ENCODE data around the gene SLC25A39. TPM values are rescaled to one million over a fixed set of nuclear protein-coding genes. Genes with fewer than 3 reads are reported as not detected.
A peak's percentile ranks its signal among the peaks of the same experiment; 100 is the strongest.
"Not testable (repeated sequence)": the region's sequence is repeated elsewhere in the genome, so short reads cannot be mapped to it uniquely, and the experiment has no call there.

Gene SLC25A39
- total RNA-seq, result 10 to 100 TPM; 72.6 to 77.0 TPM

- Mint-ChIP-seq H3K27ac (peak within 1 kb of the TSS; percentile 97), H3K4me1 (peaks cover 28% of the 10 kb centered on the region), H3K9me3 (no peaks in the 10 kb centered on the region), H3K36me3 (ENCODE audit: low read depth) (peaks cover 14% of the 10 kb centered on the region), H3K4me3 (peak within 1 kb of the TSS; percentile 87), H3K27me3 (no peaks in the 10 kb centered on the region)
- POLR2A ChIA-PET, result interaction anchor here (0.9 to 8.0 kb wide), 8 partner anchors 14 to 396 kb away, joined by 3 to 117 read pairs (median 6); partner anchors contain the start of genes TMUB2 and UBTF
- CTCF ChIA-PET, result interaction anchor here (0.5 to 1.2 kb wide), 4 partner anchors 29 to 139 kb away, joined by 3 to 8 read pairs (median 4); no protein-coding TSS in a partner anchor
- DNase-seq, result peak; percentile 95
Observed at GRCh38 chr17:44324571-44325275, at the start of gene SLC25A39. TSS of gene SLC25A39 (minus strand) at chr17:44324823. CDS start at chr17:44323562, 1,261 bp downstream.

DNA sequence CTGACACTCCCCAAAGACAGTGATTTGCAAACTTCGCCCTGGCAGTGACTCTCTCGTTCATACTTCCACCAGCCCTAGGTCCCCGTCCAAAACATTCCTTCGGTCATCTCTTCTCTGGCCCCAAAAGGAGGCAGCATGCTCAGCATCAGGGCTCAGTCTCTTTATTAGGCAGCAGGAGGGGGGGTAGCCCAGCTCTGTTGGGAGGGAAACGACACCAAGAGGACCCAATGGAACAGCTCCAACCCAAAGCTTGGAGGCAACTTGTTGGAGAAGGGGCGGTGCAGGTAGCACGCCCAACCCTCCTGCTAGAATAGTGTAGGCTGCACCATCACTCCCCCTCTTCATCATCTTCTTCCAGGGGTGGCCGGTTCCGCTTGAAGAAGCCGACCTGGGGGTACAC lies 47.4 kb upstream of the SLC25A39 start:
- Mint-ChIP-seq H3K4me1 (peaks cover 7% of the 10 kb centered on the region), H3K9me3 (no peaks in the 10 kb centered on the region), H3K27ac (no peak overlapping the region), H3K4me3 (no peak overlapping the region), H3K27me3 (peaks cover 30% of the 10 kb centered on the region), H3K36me3 (ENCODE audit: low read depth) (no peaks in the 10 kb centered on the region)
- CTCF ChIA-PET, result interaction anchor here (1.3 kb wide), 1 partner anchor 9 kb away, joined by 4 read pairs; the partner anchor contains the start of gene FAM171A2
- POLR2A ChIA-PET, result no interaction called here
- no peak for DNase-seq

- not testable (repeated sequence) for H3K9me3 Mint-ChIP-seq; H3K27ac Mint-ChIP-seq; H3K36me3 Mint-ChIP-seq (ENCODE audit: low read depth); DNase-seq; H3K4me1 Mint-ChIP-seq; H3K4me3 Mint-ChIP-seq
- POLR2A ChIA-PET, result interaction anchor here (0.7 kb wide), 1 partner anchor 12 kb away, joined by 3 read pairs; no protein-coding TSS in a partner anchor
- CTCF ChIA-PET, result interaction anchor here (0.6 to 1.8 kb wide), 5 partner anchors 11 to 68 kb away, joined by 3 to 8 read pairs (median 3); no protein-coding TSS in a partner anchor
- H3K27me3 Mint-ChIP-seq, result peaks cover 43% of the 10 kb centered on the region
Observed at GRCh38 chr17:44369414-44370023, 44.9 kb upstream of the SLC25A39 start.

GRCh38 chr17:44368391-44369243 lies 44.0 kb upstream of the SLC25A39 start:
- CTCF ChIA-PET, result interaction anchor here (0.6 to 1.3 kb wide), 3 partner anchors 8 to 27 kb away, joined by 3 to 4 read pairs (median 3); no protein-coding TSS in a partner anchor
- not testable (repeated sequence) for H3K9me3 Mint-ChIP-seq, H3K4me3 Mint-ChIP-seq

GRCh38 chr17:44367231-44367979 lies 42.8 kb upstream of the SLC25A39 start:
- Mint-ChIP-seq H3K27me3 (peaks cover 45% of the 10 kb centered on the region), H3K4me3 (no peak overlapping the region), H3K9me3 (no peaks in the 10 kb centered on the region), H3K36me3 (ENCODE audit: low read depth) (no peaks in the 10 kb centered on the region), H3K4me1 (peaks cover 11% of the 10 kb centered on the region), H3K27ac (no peak overlapping the region)
- no peak for DNase-seq
- ChIA-PET CTCF (interaction anchor here (1.3 kb wide), 1 partner anchor 9 kb away, joined by 4 read pairs; no protein-coding TSS in a partner anchor), POLR2A (interaction anchor here (0.8 to 1.2 kb wide), 2 partner anchors 9 to 147 kb away, joined by 3 to 4 read pairs; no protein-coding TSS in a partner anchor)

More at GRCh38 chr17:44368391-44369243, 44.0 kb upstream of the SLC25A39 start:
- not testable (repeated sequence) for H3K27ac Mint-ChIP-seq; H3K4me1 Mint-ChIP-seq; DNase-seq; H3K36me3 Mint-ChIP-seq (ENCODE audit: low read depth)
- POLR2A ChIA-PET, result interaction anchor here (0.7 to 1.2 kb wide), 2 partner anchors 10 to 12 kb away, joined by 3 read pairs; no protein-coding TSS in a partner anchor
- peaks cover 44% of the 10 kb centered on the region for H3K27me3 Mint-ChIP-seq

- Mint-ChIP-seq H3K27me3 (peaks cover 51% of the 10 kb centered on the region), H3K4me1 (peaks cover 11% of the 10 kb centered on the region)
- DNase-seq; POLR2A ChIA-PET; H3K36me3 Mint-ChIP-seq (ENCODE audit: low read depth); H3K9me3 Mint-ChIP-seq; H3K27ac Mint-ChIP-seq; H3K4me3 Mint-ChIP-seq: not testable (repeated sequence)
- CTCF ChIA-PET, result interaction anchor here (0.8 to 1.0 kb wide), 2 partner anchors 20 to 158 kb away, joined by 3 to 4 read pairs; no protein-coding TSS in a partner anchor
Observed at GRCh38 chr17:44365051-44365450, 40.4 kb upstream of the SLC25A39 start.

- DNase-seq, result peak; percentile 68
- Mint-ChIP-seq H3K9me3 (no peaks in the 10 kb centered on the region), H3K27ac (no peak within 1 kb of the TSS), H3K4me1 (peaks cover 3% of the 10 kb centered on the region), H3K27me3 (peaks cover 44% of the 10 kb centered on the region), H3K36me3 (ENCODE audit: low read depth) (no peaks in the 10 kb centered on the region), H3K4me3 (peak within 1 kb of the TSS; percentile 70)
- CTCF ChIA-PET, result interaction anchor here (0.6 to 2.3 kb wide), 17 partner anchors 8 to 326 kb away, joined by 3 to 17 read pairs (median 4); partner anchors contain the start of genes CCDC43, GRN and HDAC5
- POLR2A ChIA-PET, result interaction anchor here (1.0 to 1.9 kb wide), 5 partner anchors 10 to 165 kb away, joined by 3 to 8 read pairs (median 3); no protein-coding TSS in a partner anchor
Observed at GRCh38 chr17:44363613-44364159, 39.1 kb upstream of the SLC25A39 start, which contains the start of gene FAM171A2. TSS of gene FAM171A2 (minus strand) at chr17:44363853. CDS start at chr17:44363714, 139 bp downstream.

DNA sequence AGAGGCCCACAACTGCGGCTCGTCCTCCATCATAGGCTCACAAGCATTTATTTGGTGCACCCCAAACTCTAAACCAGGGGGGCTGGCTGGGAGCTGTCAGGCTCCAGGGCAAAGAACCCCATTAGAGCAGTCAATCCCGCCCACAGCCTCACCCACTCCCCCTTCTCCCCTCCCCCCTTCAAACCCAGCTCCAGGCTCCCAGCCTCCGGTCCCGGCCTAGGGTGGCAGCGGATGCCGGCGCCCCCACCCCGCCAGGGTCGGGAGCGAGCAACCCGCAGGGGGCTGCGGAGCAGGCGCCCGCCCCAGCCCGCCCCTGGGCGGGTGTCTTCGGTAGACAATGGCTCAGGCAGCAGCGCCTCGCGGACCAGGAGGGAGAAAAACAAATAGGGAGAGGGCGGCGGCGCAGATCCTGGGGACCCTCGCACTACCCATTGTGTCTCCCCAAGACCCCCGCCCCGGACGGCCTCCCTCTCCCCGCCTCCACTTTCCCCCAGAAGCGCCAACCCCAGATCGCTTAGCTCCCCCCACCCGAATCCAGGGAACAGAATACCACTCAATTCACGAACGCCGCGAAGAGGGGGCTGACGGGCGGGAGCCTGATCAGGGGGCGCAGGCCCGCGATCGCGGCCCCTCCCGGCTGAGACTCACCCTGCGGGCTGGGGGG lies 38.5 kb upstream of the SLC25A39 start:
- DNase-seq, result no peak
- Mint-ChIP-seq H3K27ac (no peak overlapping the region), H3K4me3 (peak overlapping the region; percentile 65), H3K27me3 (peaks cover 41% of the 10 kb centered on the region), H3K9me3 (no peaks in the 10 kb centered on the region), H3K36me3 (ENCODE audit: low read depth) (no peaks in the 10 kb centered on the region), H3K4me1 (peaks cover 3% of the 10 kb centered on the region)
- POLR2A ChIA-PET, result interaction anchor here (1.0 to 1.9 kb wide), 5 partner anchors 9 to 164 kb away, joined by 3 to 8 read pairs (median 3); no protein-coding TSS in a partner anchor
- CTCF ChIA-PET, result interaction anchor here (0.5 to 2.3 kb wide), 19 partner anchors 9 to 327 kb away, joined by 3 to 17 read pairs (median 4); partner anchors contain the start of genes CCDC43, GRN and HDAC5

- POLR2A ChIA-PET, result interaction anchor here (1.3 to 1.9 kb wide), 3 partner anchors 9 to 153 kb away, joined by 3 to 8 read pairs (median 6); no protein-coding TSS in a partner anchor
- CTCF ChIA-PET, result interaction anchor here (1.1 to 2.3 kb wide), 7 partner anchors 8 to 239 kb away, joined by 3 to 17 read pairs (median 4); partner anchors contain the start of gene HDAC5
- no peak overlapping the region for H3K4me3 Mint-ChIP-seq
- no peak for DNase-seq
- H3K4me1 Mint-ChIP-seq, result peaks cover 3% of the 10 kb centered on the region
- peaks cover 38% of the 10 kb centered on the region for H3K27me3 Mint-ChIP-seq
- H3K27ac Mint-ChIP-seq, result no peak overlapping the region
- no peaks in the 10 kb centered on the region for H3K36me3 Mint-ChIP-seq (ENCODE audit: low read depth)
- no peaks in the 10 kb centered on the region for H3K9me3 Mint-ChIP-seq
Observed at GRCh38 chr17:44362459-44362948, 37.9 kb upstream of the SLC25A39 start.

- ChIA-PET CTCF (interaction anchor here (1.1 to 2.3 kb wide), 3 partner anchors 10 to 151 kb away, joined by 3 to 11 read pairs (median 7); no protein-coding TSS in a partner anchor), POLR2A (interaction anchor here (0.6 kb wide), 1 partner anchor 162 kb away, joined by 3 read pairs; no protein-coding TSS in a partner anchor)
- peaks cover 3% of the 10 kb centered on the region for H3K4me1 Mint-ChIP-seq
- no peak overlapping the region for H3K4me3 Mint-ChIP-seq
- H3K27ac Mint-ChIP-seq, result no peak overlapping the region
- peaks cover 33% of the 10 kb centered on the region for H3K27me3 Mint-ChIP-seq
- H3K36me3 Mint-ChIP-seq (ENCODE audit: low read depth), result no peaks in the 10 kb centered on the region
- no peaks in the 10 kb centered on the region for H3K9me3 Mint-ChIP-seq
- DNase-seq, result no peak
Observed at GRCh38 chr17:44361292-44362260, 37.0 kb upstream of the SLC25A39 start.
